ENCODE results near the gene BICRA.
"Not testable (repeated sequence)": the region's sequence is repeated elsewhere in the genome, so short reads cannot be mapped to it uniquely, and the experiment has no call there.

The BICRA gene

GRCh38 chr19:47701717-47702552 is 93.0 kb downstream of the BICRA start:
- DNase-seq (ENCODE audit: insufficient read length, low spot score) (no peak), FAIRE-seq (no peak)
- TF ChIP-seq SPI1 (IDR thresholded peaks at IDR 0.05; ENCODE audit: low read depth, low read length) (no peak), TAF1 (IDR thresholded peaks at IDR 0.05; ENCODE audit: low read depth, low read length) (no peak), POU2F2 (IDR thresholded peaks at IDR 0.05; ENCODE audit: low read depth, low read length) (no peak), POLR2AphosphoS5 (IDR thresholded peaks at IDR 0.05; ENCODE audit: low read depth, low read length) (no peak), POLR2A (IDR thresholded peaks at IDR 0.05; ENCODE audit: low read depth, low read length) (no peak), PAX5 (IDR thresholded peaks at IDR 0.05; ENCODE audit: insufficient read depth, low read length, severe bottlenecking) (no peak)

- no peak for FAIRE-seq
- DNase-seq (ENCODE audit: insufficient read length, low spot score) = no peak
- TF ChIP-seq PAX5 (IDR thresholded peaks at IDR 0.05; ENCODE audit: insufficient read depth, low read length, severe bottlenecking) = no peak
- no peak for TF ChIP-seq TAF1 (IDR thresholded peaks at IDR 0.05; ENCODE audit: low read depth, low read length)
- no peak for TF ChIP-seq POLR2AphosphoS5 (IDR thresholded peaks at IDR 0.05; ENCODE audit: low read depth, low read length)
- no peak for TF ChIP-seq SPI1 (IDR thresholded peaks at IDR 0.05; ENCODE audit: low read depth, low read length)
- no peak for TF ChIP-seq POLR2A (IDR thresholded peaks at IDR 0.05; ENCODE audit: low read depth, low read length)
- TF ChIP-seq POU2F2 (IDR thresholded peaks at IDR 0.05; ENCODE audit: low read depth, low read length) = no peak
These were observed 93.7 kb downstream of the BICRA start for GRCh38 chr19:47702671-47703070.

- TF ChIP-seq TAF1 (IDR thresholded peaks at IDR 0.05; ENCODE audit: low read depth, low read length) = no peak
- no peak for TF ChIP-seq PAX5 (IDR thresholded peaks at IDR 0.05; ENCODE audit: insufficient read depth, low read length, severe bottlenecking)
- TF ChIP-seq SPI1 (IDR thresholded peaks at IDR 0.05; ENCODE audit: low read depth, low read length) = no peak
- no peak for TF ChIP-seq POU2F2 (IDR thresholded peaks at IDR 0.05; ENCODE audit: low read depth, low read length)
- no peak for TF ChIP-seq POLR2A (IDR thresholded peaks at IDR 0.05; ENCODE audit: low read depth, low read length)
- no peak for TF ChIP-seq POLR2AphosphoS5 (IDR thresholded peaks at IDR 0.05; ENCODE audit: low read depth, low read length)
- FAIRE-seq (no peak), DNase-seq (ENCODE audit: insufficient read length, low spot score) (no peak)
These were observed 94.4 kb downstream of the BICRA start for GRCh38 chr19:47703301-47703700.

- TF ChIP-seq TAF1 (IDR thresholded peaks at IDR 0.05; ENCODE audit: low read depth, low read length) (no peak), POLR2A (IDR thresholded peaks at IDR 0.05; ENCODE audit: low read depth, low read length) (no peak)
- DNase-seq (ENCODE audit: insufficient read length, low spot score) (no peak), FAIRE-seq (no peak)
These were observed 95.1 kb downstream of the BICRA start for GRCh38 chr19:47704024-47704423.

- DNase-seq (ENCODE audit: insufficient read length, low spot score) = no peak
- TF ChIP-seq PAX5 (IDR thresholded peaks at IDR 0.05; ENCODE audit: insufficient read depth, low read length, severe bottlenecking) (no peak), POLR2A (IDR thresholded peaks at IDR 0.05; ENCODE audit: low read depth, low read length) (no peak), POLR2AphosphoS5 (IDR thresholded peaks at IDR 0.05; ENCODE audit: low read depth, low read length) (no peak)
- no peak for FAIRE-seq
These were observed 95.7 kb downstream of the BICRA start for GRCh38 chr19:47704656-47705055.

- DNase-seq (ENCODE audit: insufficient read length, low spot score) (peak; percentile 70), FAIRE-seq (peak; percentile 97)
- TF ChIP-seq POU2F2 (IDR thresholded peaks at IDR 0.05; ENCODE audit: low read depth, low read length) (peak; percentile 32; the same call in 1 of the 2 replicates), PAX5 (IDR thresholded peaks at IDR 0.05; ENCODE audit: insufficient read depth, low read length, severe bottlenecking) (no peak)
These were observed 98.4 kb downstream of the BICRA start for GRCh38 chr19:47707135-47707925.

GRCh38 chr19:47711652-47712242 is 102.8 kb downstream of the BICRA start:
- TF ChIP-seq TAF1 (IDR thresholded peaks at IDR 0.05; ENCODE audit: low read depth, low read length) = no peak
- no peak for TF ChIP-seq SPI1 (IDR thresholded peaks at IDR 0.05; ENCODE audit: low read depth, low read length)
- TF ChIP-seq POLR2A (IDR thresholded peaks at IDR 0.05; ENCODE audit: low read depth, low read length) = no peak
- no peak for TF ChIP-seq POU2F2 (IDR thresholded peaks at IDR 0.05; ENCODE audit: low read depth, low read length)
- no peak for TF ChIP-seq POLR2AphosphoS5 (IDR thresholded peaks at IDR 0.05; ENCODE audit: low read depth, low read length)
- TF ChIP-seq PAX5 (IDR thresholded peaks at IDR 0.05; ENCODE audit: insufficient read depth, low read length, severe bottlenecking) = no peak
- FAIRE-seq = no peak

GRCh38 chr19:47713046-47714021 is 104.4 kb downstream of the BICRA start, which contains the start of gene EHD2:
Gene EHD2 (plus strand): TSS chr19:47713422. CDS start chr19:47716613, 3,191 bp downstream.
- TF ChIP-seq SPI1 (IDR thresholded peaks at IDR 0.05; ENCODE audit: low read depth, low read length) = no peak
- TF ChIP-seq POLR2AphosphoS5 (IDR thresholded peaks at IDR 0.05; ENCODE audit: low read depth, low read length) = no peak
- TF ChIP-seq POU2F2 (IDR thresholded peaks at IDR 0.05; ENCODE audit: low read depth, low read length) = no peak
- TF ChIP-seq TAF1 (IDR thresholded peaks at IDR 0.05; ENCODE audit: low read depth, low read length) = no peak
- FAIRE-seq (no peak), DNase-seq (ENCODE audit: insufficient read length, low spot score) (peak; percentile 62)

More at GRCh38 chr19:47711652-47712242, 102.8 kb downstream of the BICRA start:
- DNase-seq (ENCODE audit: insufficient read length, low spot score) = no peak

GRCh38 chr19:47714339-47714738 is 105.4 kb downstream of the BICRA start:
- TF ChIP-seq POLR2AphosphoS5 (IDR thresholded peaks at IDR 0.05; ENCODE audit: low read depth, low read length) (no peak), SPI1 (IDR thresholded peaks at IDR 0.05; ENCODE audit: low read depth, low read length) (no peak), POLR2A (IDR thresholded peaks at IDR 0.05; ENCODE audit: low read depth, low read length) (no peak), PAX5 (IDR thresholded peaks at IDR 0.05; ENCODE audit: insufficient read depth, low read length, severe bottlenecking) (no peak), TAF1 (IDR thresholded peaks at IDR 0.05; ENCODE audit: low read depth, low read length) (no peak), POU2F2 (IDR thresholded peaks at IDR 0.05; ENCODE audit: low read depth, low read length) (no peak)
- no peak for FAIRE-seq

GRCh38 chr19:47714855-47715254 is 105.9 kb downstream of the BICRA start:
- DNase-seq (ENCODE audit: insufficient read length, low spot score); FAIRE-seq: not testable (repeated sequence)

More at GRCh38 chr19:47714339-47714738, 105.4 kb downstream of the BICRA start:
- DNase-seq (ENCODE audit: insufficient read length, low spot score) = no peak
